Fibroblast of villous mesenchyme (primary cell): ENCODE measurements around the gene ANKS1B. TPM values are rescaled to one million over a fixed set of nuclear protein-coding genes. Genes with fewer than 3 reads are reported as not detected.
A peak's percentile ranks its signal among the peaks of the same experiment; 100 is the strongest.

Experiments
- DNase-seq: peaks from one replicate; pipeline ENCODE4 v3.0.0-alpha.2; 2010; ENCODE audit warnings: low read depth
- H3K4me3 ChIP-seq: 2 replicates; pipeline ENCODE4 v1.5.1; 2011; ENCODE audit warnings: low read depth, mild to moderate bottlenecking, low read length
- total RNA-seq: library from RNA; depleted of rRNA; stranded (reverse); fragments of >200 nt; gene quantifications from 2 replicates; pipeline ENCODE4 v1.2.3, GENCODE V29; 2012
- TF ChIP-seq, protein P1 (sequence below): IDR thresholded peaks from 2 replicates; pipeline ENCODE4 v1.5.1; 2012; ENCODE audit warnings: low read depth, mild to moderate bottlenecking, low read length; ENCODE audit not compliant: insufficient read depth

Gene ANKS1B
- total RNA-seq, 1 donor: 0.86 TPM

DNA sequence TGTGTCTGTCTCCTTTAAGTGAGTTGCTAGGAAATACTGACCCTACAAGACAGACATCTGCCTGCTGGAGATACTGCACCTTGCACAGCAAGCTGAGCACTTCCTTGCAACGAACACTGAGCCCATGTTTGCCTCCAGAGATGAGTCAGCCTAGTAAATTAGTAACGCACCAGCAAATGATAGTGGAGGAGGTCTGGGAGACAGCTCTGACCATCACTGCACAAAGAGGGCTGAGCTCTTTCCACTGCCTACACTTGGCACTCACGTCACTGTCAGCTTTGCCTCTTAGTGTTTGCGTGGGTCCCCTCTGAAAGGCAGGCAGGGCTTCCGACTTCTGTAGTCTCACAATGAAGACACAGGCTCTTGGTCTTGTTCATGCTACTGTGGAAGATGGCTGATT lies 1230.6 kb downstream of the ANKS1B start:
- no peak for DNase-seq
- TF ChIP-seq, protein P1, sequence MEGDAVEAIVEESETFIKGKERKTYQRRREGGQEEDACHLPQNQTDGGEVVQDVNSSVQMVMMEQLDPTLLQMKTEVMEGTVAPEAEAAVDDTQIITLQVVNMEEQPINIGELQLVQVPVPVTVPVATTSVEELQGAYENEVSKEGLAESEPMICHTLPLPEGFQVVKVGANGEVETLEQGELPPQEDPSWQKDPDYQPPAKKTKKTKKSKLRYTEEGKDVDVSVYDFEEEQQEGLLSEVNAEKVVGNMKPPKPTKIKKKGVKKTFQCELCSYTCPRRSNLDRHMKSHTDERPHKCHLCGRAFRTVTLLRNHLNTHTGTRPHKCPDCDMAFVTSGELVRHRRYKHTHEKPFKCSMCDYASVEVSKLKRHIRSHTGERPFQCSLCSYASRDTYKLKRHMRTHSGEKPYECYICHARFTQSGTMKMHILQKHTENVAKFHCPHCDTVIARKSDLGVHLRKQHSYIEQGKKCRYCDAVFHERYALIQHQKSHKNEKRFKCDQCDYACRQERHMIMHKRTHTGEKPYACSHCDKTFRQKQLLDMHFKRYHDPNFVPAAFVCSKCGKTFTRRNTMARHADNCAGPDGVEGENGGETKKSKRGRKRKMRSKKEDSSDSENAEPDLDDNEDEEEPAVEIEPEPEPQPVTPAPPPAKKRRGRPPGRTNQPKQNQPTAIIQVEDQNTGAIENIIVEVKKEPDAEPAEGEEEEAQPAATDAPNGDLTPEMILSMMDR: no peak
- H3K4me3 ChIP-seq: no peak overlapping the region

DNA sequence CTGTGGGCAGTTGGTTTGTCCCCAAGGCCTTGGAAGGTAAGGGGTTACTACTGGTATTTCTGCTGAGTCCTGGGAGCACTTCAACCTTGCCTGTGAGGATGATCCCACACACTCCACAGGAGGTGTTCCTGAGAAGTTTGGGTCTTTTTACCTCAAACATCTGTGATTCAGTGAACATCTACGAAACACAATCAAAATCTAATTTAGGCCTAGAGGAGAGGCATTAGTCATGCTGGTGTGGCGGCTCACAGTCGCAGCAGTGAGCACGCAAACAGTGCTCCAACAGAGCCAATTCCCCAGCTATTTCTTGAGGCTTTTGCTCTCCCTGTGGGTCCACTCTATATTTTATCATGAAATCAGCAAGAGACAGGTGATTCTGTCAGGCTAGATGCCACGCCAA lies 1232.0 kb downstream of the ANKS1B start:
- TF ChIP-seq, protein P1: no peak
- no peak for DNase-seq
- H3K4me3 ChIP-seq: no peak overlapping the region

DNA sequence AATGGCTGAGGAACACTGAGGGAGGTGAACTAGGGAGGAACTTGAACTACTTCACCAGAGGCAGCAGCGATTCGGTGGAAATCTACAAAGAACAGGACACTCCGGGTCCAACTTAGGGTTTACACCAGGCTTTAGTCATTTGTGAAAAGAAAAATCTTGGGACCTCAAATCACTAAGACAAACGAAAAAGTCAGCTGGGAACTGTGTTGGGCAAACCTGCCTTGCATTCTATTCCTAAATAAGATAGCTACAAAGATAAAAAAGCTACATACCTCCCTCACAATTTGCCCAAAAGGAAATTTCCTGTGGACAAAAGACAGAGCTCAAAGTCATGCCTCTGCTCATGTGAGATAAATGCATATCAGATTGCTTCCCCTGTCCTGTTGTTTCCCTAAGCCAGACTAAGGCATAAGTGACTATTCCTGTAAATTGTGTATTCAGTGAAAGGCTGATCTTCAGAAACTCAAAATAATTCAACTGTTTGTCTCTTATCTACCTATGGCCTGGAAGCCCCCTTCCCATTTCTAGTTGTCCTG lies 1233.1 kb downstream of the ANKS1B start:
- TF ChIP-seq, protein P1: no peak

DNA sequence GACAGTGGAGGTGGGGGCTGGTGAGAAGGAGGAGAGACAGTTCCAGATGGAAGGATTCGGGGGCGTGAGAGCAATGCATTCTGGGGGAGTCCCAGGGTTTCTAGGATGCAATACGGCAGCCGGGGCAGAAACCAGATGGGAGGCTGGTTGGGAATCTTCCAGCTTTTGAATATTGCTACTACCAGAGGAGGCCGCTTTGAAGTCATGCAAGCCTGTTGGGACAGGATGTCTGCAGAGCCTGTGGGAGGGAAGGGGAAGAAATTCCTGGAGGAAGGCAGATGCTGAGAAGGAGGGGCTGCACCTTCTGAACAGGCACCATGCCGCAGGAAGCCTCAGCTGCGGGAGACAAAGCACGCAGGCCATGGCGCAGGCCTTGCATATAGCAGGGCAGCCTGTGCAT lies 1234.2 kb downstream of the ANKS1B start:
- TF ChIP-seq, protein P1: no peak
- no peak for DNase-seq
- no peak overlapping the region for H3K4me3 ChIP-seq

More for the DNA sequence above, 1233.1 kb downstream of the ANKS1B start:
- no peak for DNase-seq
- H3K4me3 ChIP-seq: no peak overlapping the region

DNA sequence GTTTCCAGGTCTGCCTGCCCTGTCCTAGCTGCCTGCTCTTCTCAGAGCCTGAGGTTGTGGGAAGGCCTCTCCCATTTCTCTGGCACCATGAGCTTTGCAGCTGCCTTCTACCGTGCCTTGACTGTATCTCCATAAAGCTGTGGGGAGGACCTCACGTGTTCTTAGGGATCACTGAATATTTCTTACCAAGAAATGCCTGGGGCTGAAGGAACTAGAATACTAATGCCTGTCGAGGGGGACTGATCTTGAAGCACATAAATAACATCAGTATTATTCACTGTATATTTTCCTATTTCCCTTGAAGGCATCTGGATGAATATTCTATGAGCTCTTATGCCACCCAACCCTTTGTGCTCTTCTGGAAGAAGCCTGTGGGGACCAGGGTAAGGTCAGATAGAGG lies 1236.3 kb downstream of the ANKS1B start:
- no peak overlapping the region for H3K4me3 ChIP-seq

DNA sequence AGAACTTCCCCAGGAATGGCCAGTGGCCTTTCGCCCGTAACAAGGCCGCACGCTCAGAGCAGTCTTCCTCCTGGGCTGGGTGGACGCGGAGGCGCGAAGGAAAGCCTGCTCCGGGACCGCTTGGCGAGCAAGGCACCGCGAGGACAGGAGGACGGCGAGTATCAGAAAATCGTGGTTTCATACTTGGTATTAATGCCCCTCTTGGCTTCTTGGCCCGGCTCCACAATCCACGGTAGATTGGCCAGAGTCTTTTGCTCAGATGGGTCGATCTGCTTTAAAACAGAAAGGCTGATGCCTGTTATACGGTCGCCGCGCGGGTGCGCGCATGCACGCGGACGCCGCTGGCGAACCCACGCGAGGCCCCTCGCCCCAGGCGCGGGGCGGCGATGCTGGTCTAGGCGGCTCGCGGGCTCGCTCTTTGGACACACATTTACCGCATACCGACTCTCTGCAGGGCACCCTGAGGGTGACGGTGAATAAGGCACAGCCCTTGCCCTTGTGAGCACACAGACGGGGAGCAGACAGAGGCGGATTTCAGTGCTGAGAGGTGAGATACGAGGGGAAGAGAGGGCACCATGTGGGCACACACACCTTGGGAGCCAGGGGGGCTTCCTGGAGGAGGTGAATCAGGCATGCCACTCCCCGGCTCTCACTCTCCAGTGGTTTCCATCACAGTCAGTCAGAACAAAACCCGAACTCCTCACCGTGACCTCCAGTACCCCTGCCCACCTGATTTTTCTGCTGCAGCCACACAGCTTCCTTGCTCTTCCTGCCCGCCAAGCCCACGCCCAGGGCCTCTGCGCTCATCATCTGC lies 1239.0 kb downstream of the ANKS1B start:
- TF ChIP-seq, protein P1: no peak
- peak overlapping the region; percentile 46 for H3K4me3 ChIP-seq
- no peak for DNase-seq

More for the DNA sequence above, 1236.3 kb downstream of the ANKS1B start:
- DNase-seq: no peak
- TF ChIP-seq, protein P1: no peak
